HepG2 (cell line): ENCODE results near the gene SRSF10. TPM values are rescaled to one million over a fixed set of nuclear protein-coding genes. Genes with fewer than 3 reads are reported as not detected.

ENCODE experiments used
- AKAP8 ChIP-seq: sonication (generic); formaldehyde crosslinking; IDR thresholded peaks from 2 replicates; pipeline ENCODE4 v1.5.1; 2020; ENCODE audit warnings: mild to moderate bottlenecking, missing genetic modification reagents
- EZH2 ChIP-seq: conservative IDR thresholded peaks from 2 replicates; pipeline ENCODE4 v1.6.1; 2012; ENCODE audit warnings: mild to moderate bottlenecking, low read depth, low read length, moderate library complexity
- KDM1A ChIP-seq: IDR thresholded peaks from 2 replicates; pipeline ENCODE4 v1.6.1; 2016; ENCODE audit warnings: missing compliant biosample characterization
- MLLT10 ChIP-seq: sonication (generic); formaldehyde crosslinking; IDR thresholded peaks from 2 replicates; pipeline ENCODE4 v1.4.0; 2020; ENCODE audit warnings: missing genetic modification reagents
- MTF1 ChIP-seq: sonication (generic); formaldehyde crosslinking; IDR thresholded peaks from 2 replicates; pipeline ENCODE4 v1.5.0; 2020; ENCODE audit warnings: missing genetic modification reagents
- MYC ChIP-seq: sonication (generic); formaldehyde crosslinking; IDR thresholded peaks from 2 replicates; pipeline ENCODE4 v1.9.0; 2021; ENCODE audit warnings: missing genetic modification reagents, borderline replicate concordance
- NCOA5 ChIP-seq: sonication (generic); formaldehyde crosslinking; IDR thresholded peaks from 2 replicates; pipeline ENCODE4 v1.4.0; 2020; ENCODE audit warnings: missing genetic modification reagents
- NFIB ChIP-seq: sonication (generic); formaldehyde crosslinking; IDR thresholded peaks from 2 replicates; pipeline ENCODE4 v1.9.0; 2021; ENCODE audit warnings: missing genetic modification reagents, mild to moderate bottlenecking, borderline replicate concordance
- NRL ChIP-seq: sonication (generic); formaldehyde crosslinking; IDR thresholded peaks from 2 replicates; pipeline ENCODE4 v1.5.0; 2020; ENCODE audit warnings: missing genetic modification reagents, mild to moderate bottlenecking, moderate library complexity, borderline replicate concordance
- PCBP2 ChIP-seq: fragments of 200-400 bp; formaldehyde crosslinking; optimal IDR thresholded peaks from 2 replicates; pipeline ENCODE3; 2018; ENCODE audit warnings: low read length, low read depth; ENCODE audit not compliant: poor library complexity, severe bottlenecking
- PHF8 ChIP-seq: sonication (generic); formaldehyde crosslinking; IDR thresholded peaks from 2 replicates; pipeline ENCODE4 v1.5.0; 2020; ENCODE audit warnings: missing genetic modification reagents
- RNF2 ChIP-seq: fragments of 450-650 bp; conservative IDR thresholded peaks from 2 replicates; pipeline ENCODE4 v1.6.1; 2016; ENCODE audit warnings: low read depth
- SMC3 ChIP-seq: IDR thresholded peaks from 2 replicates; pipeline ENCODE4 v1.6.1; 2011; ENCODE audit warnings: low read length, improper control_type of control experiment
- SP4 ChIP-seq: sonication (generic); formaldehyde crosslinking; IDR thresholded peaks from 2 replicates; pipeline ENCODE4 v1.8.1; 2023; ENCODE audit warnings: mild to moderate bottlenecking, missing genetic modification reagents
- TAF15 ChIP-seq: fragments of 200-400 bp; formaldehyde crosslinking; IDR thresholded peaks from one replicate; pipeline ENCODE4 v1.6.1; 2018; ENCODE audit warnings: mild to moderate bottlenecking, low read depth, low read length; ENCODE audit not compliant: poor library complexity, severe bottlenecking
- TBL1XR1 ChIP-seq: fragments of 150-350 bp; IDR thresholded peaks from 2 replicates; pipeline ENCODE4 v1.6.1; 2014; ENCODE audit warnings: borderline replicate concordance, low read length; ENCODE audit not compliant: partially characterized antibody
- ZBTB3 ChIP-seq: sonication (generic); formaldehyde crosslinking; IDR thresholded peaks from 2 replicates; pipeline ENCODE4 v1.4.0; 2020; ENCODE audit warnings: low read depth, mild to moderate bottlenecking, moderate library complexity, missing genetic modification reagents, borderline replicate concordance
- ZEB1 ChIP-seq: IDR thresholded peaks from 2 replicates; pipeline ENCODE4 v1.6.1; 2012; ENCODE audit warnings: mild to moderate bottlenecking, low read depth, inconsistent platforms; ENCODE audit not compliant: insufficient replicate concordance
- ZMAT3 ChIP-seq: sonication (generic); formaldehyde crosslinking; conservative IDR thresholded peaks from 2 replicates; pipeline ENCODE4 v1.7.0; 2021; ENCODE audit warnings: missing genetic modification reagents
- ZNF180 ChIP-seq: sonication (generic); formaldehyde crosslinking; IDR thresholded peaks from 2 replicates; pipeline ENCODE4 v1.4.0; 2020; ENCODE audit warnings: low read depth, missing genetic modification reagents, borderline replicate concordance
- ZNF20 ChIP-seq: sonication (generic); formaldehyde crosslinking; IDR thresholded peaks from 2 replicates; pipeline ENCODE4 v1.4.0; 2020; ENCODE audit warnings: mild to moderate bottlenecking, moderate library complexity, missing genetic modification reagents
- ZNF354B ChIP-seq: sonication (generic); formaldehyde crosslinking; IDR thresholded peaks from 2 replicates; pipeline ENCODE4 v1.8.0; 2022; ENCODE audit warnings: mild to moderate bottlenecking, missing genetic modification reagents
- ZNF441 ChIP-seq: sonication (generic); formaldehyde crosslinking; IDR thresholded peaks from 2 replicates; pipeline ENCODE4 v1.7.0; 2021; ENCODE audit warnings: missing genetic modification reagents, borderline replicate concordance
- ZNF550 ChIP-seq: sonication (generic); formaldehyde crosslinking; IDR thresholded peaks from 2 replicates; pipeline ENCODE4 v1.4.0; 2020; ENCODE audit warnings: mild to moderate bottlenecking, missing genetic modification reagents, borderline replicate concordance
- ZNF678 ChIP-seq: sonication (generic); formaldehyde crosslinking; IDR thresholded peaks from 2 replicates; pipeline ENCODE4 v1.4.0; 2020; ENCODE audit warnings: mild to moderate bottlenecking, missing genetic modification reagents
- polyA plus RNA-seq, 8 experiments: library from polyadenylated mRNA; depleted of rRNA in 3 of 8; stranded (reverse) in 7 of 8; unstranded in 1 of 8; fragments of >200 nt; fragmentation: Illumina TruSeq in 4 of 8; extraction: Trizol in 4 of 8; gene quantifications; 2 replicates each; pipeline versions ENCODE4 v1.2.1 to v1.2.3, GENCODE V29; 2011 to 2016; ENCODE audit warnings: low read depth in 4 of 8, missing spikeins in 1 of 8, mixed read lengths in 1 of 8; ENCODE audit not compliant: insufficient read depth in 1 of 8
- total RNA-seq, 5 experiments: library from RNA; depleted of rRNA; stranded (reverse); fragments of >200 nt; fragmentation: Illumina TruSeq; extraction: Trizol; gene quantifications; 2 replicates each; pipeline ENCODE4 v1.2.3, GENCODE V29; 2016; ENCODE audit warnings: low read depth in 1 of 5
- TF ChIP-seq, protein P1 (sequence below): sonication (generic); formaldehyde crosslinking; IDR thresholded peaks from 2 replicates; pipeline ENCODE4 v1.4.0; 2020; ENCODE audit warnings: missing genetic modification reagents
- TF ChIP-seq, protein P2 (sequence below): IDR thresholded peaks from 2 replicates; pipeline ENCODE4 v1.6.1; 2016; ENCODE audit warnings: missing compliant biosample characterization, missing genetic modification reagents, borderline replicate concordance

Gene SRSF10
- total and polyA plus RNA-seq, 2 of the 13 experiments (the other 11 are each of a cell fraction or from before 2014, with no cell fraction given), result 126 to 186 TPM

- TF ChIP-seq ZNF550 (CRISPR knock-in tag) (no peak), ZEB1 (peak; percentile 84), ZNF20 (CRISPR knock-in tag) (no peak), NRL (CRISPR knock-in tag) (no peak), MTF1 (CRISPR knock-in tag) (no peak), NFIB (CRISPR knock-in tag) (no peak), SP4 (CRISPR knock-in tag) (no peak), PHF8 (CRISPR knock-in tag) (no peak), ZNF678 (CRISPR knock-in tag) (no peak), ZNF180 (no peak), EZH2 (no peak), ZBTB3 (CRISPR knock-in tag) (no peak), MYC (CRISPR knock-in tag) (no peak), AKAP8 (0 out of 2 replicates have a peak, but pooled peaks have one; percentile 48), PCBP2 (no peak), MLLT10 (no peak), TAF15 (no peak), NCOA5 (CRISPR knock-in tag) (no peak), ZNF441 (CRISPR knock-in tag) (peak; percentile 69; the same call in 1 of the 2 replicates), TBL1XR1 (peak; percentile 30), ZMAT3 (CRISPR knock-in tag) (no peak), ZNF354B (0 out of 2 replicates have a peak, but pooled peaks have one; percentile 36), RNF2 (no peak), KDM1A (CRISPR knock-in tag) (0 out of 2 replicates have a peak, but pooled peaks have one; percentile 11), SMC3 (no peak; the same call in 1 of the 2 replicates)
- TF ChIP-seq, protein P1, sequence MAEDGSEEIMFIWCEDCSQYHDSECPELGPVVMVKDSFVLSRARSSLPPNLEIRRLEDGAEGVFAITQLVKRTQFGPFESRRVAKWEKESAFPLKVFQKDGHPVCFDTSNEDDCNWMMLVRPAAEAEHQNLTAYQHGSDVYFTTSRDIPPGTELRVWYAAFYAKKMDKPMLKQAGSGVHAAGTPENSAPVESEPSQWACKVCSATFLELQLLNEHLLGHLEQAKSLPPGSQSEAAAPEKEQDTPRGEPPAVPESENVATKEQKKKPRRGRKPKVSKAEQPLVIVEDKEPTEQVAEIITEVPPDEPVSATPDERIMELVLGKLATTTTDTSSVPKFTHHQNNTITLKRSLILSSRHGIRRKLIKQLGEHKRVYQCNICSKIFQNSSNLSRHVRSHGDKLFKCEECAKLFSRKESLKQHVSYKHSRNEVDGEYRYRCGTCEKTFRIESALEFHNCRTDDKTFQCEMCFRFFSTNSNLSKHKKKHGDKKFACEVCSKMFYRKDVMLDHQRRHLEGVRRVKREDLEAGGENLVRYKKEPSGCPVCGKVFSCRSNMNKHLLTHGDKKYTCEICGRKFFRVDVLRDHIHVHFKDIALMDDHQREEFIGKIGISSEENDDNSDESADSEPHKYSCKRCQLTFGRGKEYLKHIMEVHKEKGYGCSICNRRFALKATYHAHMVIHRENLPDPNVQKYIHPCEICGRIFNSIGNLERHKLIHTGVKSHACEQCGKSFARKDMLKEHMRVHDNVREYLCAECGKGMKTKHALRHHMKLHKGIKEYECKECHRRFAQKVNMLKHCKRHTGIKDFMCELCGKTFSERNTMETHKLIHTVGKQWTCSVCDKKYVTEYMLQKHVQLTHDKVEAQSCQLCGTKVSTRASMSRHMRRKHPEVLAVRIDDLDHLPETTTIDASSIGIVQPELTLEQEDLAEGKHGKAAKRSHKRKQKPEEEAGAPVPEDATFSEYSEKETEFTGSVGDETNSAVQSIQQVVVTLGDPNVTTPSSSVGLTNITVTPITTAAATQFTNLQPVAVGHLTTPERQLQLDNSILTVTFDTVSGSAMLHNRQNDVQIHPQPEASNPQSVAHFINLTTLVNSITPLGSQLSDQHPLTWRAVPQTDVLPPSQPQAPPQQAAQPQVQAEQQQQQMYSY (CRISPR knock-in tag), result no peak
- TF ChIP-seq, protein P2, sequence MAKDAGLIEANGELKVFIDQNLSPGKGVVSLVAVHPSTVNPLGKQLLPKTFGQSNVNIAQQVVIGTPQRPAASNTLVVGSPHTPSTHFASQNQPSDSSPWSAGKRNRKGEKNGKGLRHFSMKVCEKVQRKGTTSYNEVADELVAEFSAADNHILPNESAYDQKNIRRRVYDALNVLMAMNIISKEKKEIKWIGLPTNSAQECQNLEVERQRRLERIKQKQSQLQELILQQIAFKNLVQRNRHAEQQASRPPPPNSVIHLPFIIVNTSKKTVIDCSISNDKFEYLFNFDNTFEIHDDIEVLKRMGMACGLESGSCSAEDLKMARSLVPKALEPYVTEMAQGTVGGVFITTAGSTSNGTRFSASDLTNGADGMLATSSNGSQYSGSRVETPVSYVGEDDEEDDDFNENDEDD (CRISPR knock-in tag), result peak; percentile 58; the same call in 1 of the 2 replicates
These were observed 38.8 kb upstream of the SRSF10 start (continued) for GRCh38 chr1:24018611-24019580.
